ENCODE data around the gene BSCL2. TPM values are rescaled to one million over a fixed set of nuclear protein-coding genes. Genes with fewer than 3 reads are reported as not detected.
A peak's percentile ranks its signal among the peaks of the same experiment; 100 is the strongest.

The BSCL2 gene
- total and polyA plus RNA-seq, 2 experiments from 2014 or later = 70.3 to 79.2 TPM

DNA sequence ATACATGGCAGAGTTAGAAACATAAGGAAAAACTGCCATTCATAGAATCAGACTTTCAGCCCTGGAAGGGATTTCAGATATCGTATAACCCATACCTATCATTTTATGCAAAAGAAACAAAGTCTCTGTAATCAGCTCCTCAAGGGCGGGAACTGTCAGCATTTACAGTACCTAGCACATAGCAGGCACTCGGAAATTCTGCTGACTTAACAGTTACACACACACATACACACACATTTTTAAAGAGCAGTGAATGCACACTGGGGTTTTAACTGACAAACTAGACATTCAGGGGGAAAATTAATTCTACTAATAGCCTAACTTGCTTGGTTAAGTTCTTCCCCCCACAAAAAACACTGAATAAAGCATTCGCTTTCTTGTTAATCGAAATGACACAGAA is 9.0 kb upstream of the BSCL2 start:
- Histone ChIP-seq H3K4me3 (no peak overlapping the region), H3K36me3 (peaks cover 91% of the 10 kb centered on the region), H3K4me1 (ENCODE audit: low read depth) (no peaks in the 10 kb centered on the region), H3K27me3 (no peaks in the 10 kb centered on the region), H3K27ac (no peak overlapping the region), H3K9me3 (ENCODE audit: low read depth) (no peaks in the 10 kb centered on the region)
- DNase-seq (ENCODE audit: low read depth in 1 of 2, low spot score in 1 of 2) = no peak
- TF ChIP-seq, protein P1, sequence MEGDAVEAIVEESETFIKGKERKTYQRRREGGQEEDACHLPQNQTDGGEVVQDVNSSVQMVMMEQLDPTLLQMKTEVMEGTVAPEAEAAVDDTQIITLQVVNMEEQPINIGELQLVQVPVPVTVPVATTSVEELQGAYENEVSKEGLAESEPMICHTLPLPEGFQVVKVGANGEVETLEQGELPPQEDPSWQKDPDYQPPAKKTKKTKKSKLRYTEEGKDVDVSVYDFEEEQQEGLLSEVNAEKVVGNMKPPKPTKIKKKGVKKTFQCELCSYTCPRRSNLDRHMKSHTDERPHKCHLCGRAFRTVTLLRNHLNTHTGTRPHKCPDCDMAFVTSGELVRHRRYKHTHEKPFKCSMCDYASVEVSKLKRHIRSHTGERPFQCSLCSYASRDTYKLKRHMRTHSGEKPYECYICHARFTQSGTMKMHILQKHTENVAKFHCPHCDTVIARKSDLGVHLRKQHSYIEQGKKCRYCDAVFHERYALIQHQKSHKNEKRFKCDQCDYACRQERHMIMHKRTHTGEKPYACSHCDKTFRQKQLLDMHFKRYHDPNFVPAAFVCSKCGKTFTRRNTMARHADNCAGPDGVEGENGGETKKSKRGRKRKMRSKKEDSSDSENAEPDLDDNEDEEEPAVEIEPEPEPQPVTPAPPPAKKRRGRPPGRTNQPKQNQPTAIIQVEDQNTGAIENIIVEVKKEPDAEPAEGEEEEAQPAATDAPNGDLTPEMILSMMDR (IDR thresholded peaks at IDR 0.05; ENCODE audit: low read depth, low read length) = no peak

- Histone ChIP-seq H3K36me3 (peaks cover 85% of the 10 kb centered on the region), H3K27ac (peak overlapping the region; percentile 38), H3K9me3 (ENCODE audit: low read depth) (no peaks in the 10 kb centered on the region), H3K4me1 (ENCODE audit: low read depth) (no peaks in the 10 kb centered on the region), H3K27me3 (no peaks in the 10 kb centered on the region), H3K4me3 (no peak overlapping the region)
- DNase-seq (ENCODE audit: low read depth in 1 of 2, low spot score in 1 of 2) = no peak
- TF ChIP-seq, protein P1 (IDR thresholded peaks at IDR 0.05; ENCODE audit: low read depth, low read length) = no peak
Measured at GRCh38 chr11:62715150-62716130, 8.2 kb upstream of the BSCL2 start.

DNA sequence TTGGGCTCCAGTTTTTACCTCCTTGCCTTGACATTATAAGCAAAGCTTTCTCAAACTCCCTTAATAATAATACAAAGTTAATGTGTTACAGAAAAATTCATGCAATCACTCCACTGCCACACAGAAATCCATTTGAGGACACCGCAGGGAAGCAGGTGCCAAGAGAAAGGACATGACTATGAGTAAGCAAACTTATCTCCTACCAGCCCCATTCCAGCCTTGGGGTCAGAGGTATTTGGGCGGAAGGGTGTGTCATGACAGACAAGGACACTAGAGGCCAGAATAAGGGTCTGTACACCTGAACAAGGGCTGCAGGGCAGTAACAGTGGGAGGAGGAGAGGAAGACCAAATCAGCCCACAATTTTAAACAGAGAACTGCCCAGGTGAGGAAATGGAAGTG is 6.1 kb upstream of the BSCL2 start:
- Histone ChIP-seq H3K4me3 (no peak overlapping the region), H3K4me1 (ENCODE audit: low read depth) (peaks cover 8% of the 10 kb centered on the region), H3K36me3 (peaks cover 66% of the 10 kb centered on the region), H3K27me3 (no peaks in the 10 kb centered on the region), H3K9me3 (ENCODE audit: low read depth) (no peaks in the 10 kb centered on the region), H3K27ac (peak overlapping the region; percentile 38)
- no peak for DNase-seq (ENCODE audit: low read depth in 1 of 2, low spot score in 1 of 2)
- TF ChIP-seq, protein P1 (IDR thresholded peaks at IDR 0.05; ENCODE audit: low read depth, low read length) = no peak

GRCh38 chr11:62712861-62713260 is 5.6 kb upstream of the BSCL2 start:
- Histone ChIP-seq H3K9me3 (ENCODE audit: low read depth) (no peaks in the 10 kb centered on the region), H3K27ac (peak overlapping the region; percentile 38), H3K36me3 (peaks cover 61% of the 10 kb centered on the region), H3K4me3 (no peak overlapping the region), H3K4me1 (ENCODE audit: low read depth) (peaks cover 11% of the 10 kb centered on the region), H3K27me3 (no peaks in the 10 kb centered on the region)
- TF ChIP-seq, protein P1 (IDR thresholded peaks at IDR 0.05; ENCODE audit: low read depth, low read length) = no peak
- DNase-seq (ENCODE audit: low read depth in 1 of 2, low spot score in 1 of 2) = no peak

- TF ChIP-seq, protein P1 (IDR thresholded peaks at IDR 0.05; ENCODE audit: low read depth, low read length) = no peak
- H3K27ac ChIP-seq = no peak overlapping the region
- peaks cover 56% of the 10 kb centered on the region for H3K36me3 ChIP-seq
- H3K9me3 ChIP-seq (ENCODE audit: low read depth) = no peaks in the 10 kb centered on the region
- H3K4me3 ChIP-seq = no peak overlapping the region
- no peaks in the 10 kb centered on the region for H3K27me3 ChIP-seq
- DNase-seq (ENCODE audit: low read depth in 1 of 2, low spot score in 1 of 2) = no peak
- H3K4me1 ChIP-seq (ENCODE audit: low read depth) = peaks cover 11% of the 10 kb centered on the region
Measured at GRCh38 chr11:62712276-62712812, 5.1 kb upstream of the BSCL2 start.
